T follicular helper cell (primary cell): ENCODE data around the gene MAML1.
"Not testable (repeated sequence)": the region's sequence is repeated elsewhere in the genome, so short reads cannot be mapped to it uniquely, and the experiment has no call there.

Experiments
- DNase-seq: peaks from one replicate; pipeline ENCODE4 v3.0.0-alpha.2; 2020; ENCODE audit warnings: low read depth

MAML1 gene

GRCh38 chr5:179769271-179769670 lies 36.6 kb downstream of the MAML1 start:
- DNase-seq = no peak

GRCh38 chr5:179769796-179770195 lies 37.2 kb downstream of the MAML1 start:
- no peak for DNase-seq

DNA sequence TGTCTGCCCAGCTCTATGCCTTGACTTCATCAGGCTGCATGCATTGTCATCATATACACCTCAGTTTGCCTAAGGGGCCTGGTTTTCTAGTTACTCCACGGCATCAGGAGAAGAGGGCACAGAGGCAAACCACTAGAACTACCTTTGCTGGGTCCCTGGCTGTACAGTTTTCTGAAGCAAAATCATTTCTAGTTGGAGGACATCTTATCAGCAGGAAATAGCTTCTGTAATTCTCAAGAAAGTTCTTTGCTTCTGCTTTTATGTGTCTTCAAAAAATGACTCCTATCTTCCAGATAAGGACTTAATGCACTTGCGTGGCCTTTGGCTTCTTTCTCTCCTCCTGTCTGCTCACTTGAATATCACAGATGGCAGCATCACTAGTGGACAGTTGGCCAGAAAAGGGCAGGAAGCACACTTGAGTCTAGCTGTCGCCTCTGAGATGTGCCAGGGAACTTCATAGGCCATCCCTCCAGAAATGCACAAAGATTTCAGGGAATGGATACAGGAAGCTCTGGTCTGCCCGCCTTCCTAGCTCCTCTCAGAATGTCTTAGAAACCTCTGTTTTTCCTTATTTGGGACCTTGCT lies 38.8 kb downstream of the MAML1 start:
- DNase-seq = no peak

- no peak for DNase-seq
Measured at GRCh38 chr5:179772351-179772750, 39.7 kb downstream of the MAML1 start.

DNA sequence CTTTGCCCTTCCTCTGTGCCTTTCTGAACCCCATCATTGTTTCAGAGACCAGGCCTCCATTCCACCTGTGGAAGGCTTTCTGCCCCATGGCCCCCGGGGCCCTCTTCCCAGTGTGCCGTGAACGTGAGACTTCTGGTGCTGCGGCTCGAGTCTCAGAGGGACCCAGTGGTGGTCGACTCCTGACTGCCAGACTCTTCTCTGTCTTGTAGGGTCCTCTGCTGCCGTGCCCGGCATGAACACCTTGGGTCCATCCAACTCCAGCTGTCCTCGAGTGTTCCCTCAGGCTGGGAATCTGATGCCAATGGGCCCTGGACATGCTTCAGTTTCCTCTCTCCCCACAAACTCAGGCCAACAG lies 41.0 kb downstream of the MAML1 start:
- no peak for DNase-seq

GRCh38 chr5:179774442-179774841 lies 41.8 kb downstream of the MAML1 start:
- DNase-seq = no peak

DNA sequence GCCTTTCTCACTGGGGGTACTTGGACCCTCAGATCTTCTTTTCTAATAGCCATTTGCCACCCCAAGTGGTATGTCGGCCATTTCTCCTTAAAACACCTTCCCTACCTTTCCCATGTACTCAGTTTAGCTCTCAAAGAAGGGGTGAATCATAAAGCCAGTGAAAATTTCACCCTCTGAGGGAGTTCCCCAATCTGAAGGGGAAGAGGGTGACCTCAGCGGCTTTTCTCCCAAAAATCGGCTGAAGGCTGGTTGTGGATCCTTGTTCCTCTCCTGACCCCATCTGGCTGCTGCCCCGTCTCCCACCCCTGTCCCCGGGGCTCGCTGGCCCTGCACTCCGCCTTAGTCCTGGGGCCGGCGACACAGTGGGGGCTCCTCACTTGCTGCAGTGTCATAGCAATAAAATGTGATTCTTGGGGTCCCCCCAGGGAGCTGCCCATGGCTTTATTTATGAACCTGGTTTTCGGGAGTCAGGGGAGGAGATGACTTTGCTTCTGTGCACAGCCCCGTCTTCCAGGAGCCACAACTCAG lies 43.9 kb downstream of the MAML1 start:
- no peak for DNase-seq

GRCh38 chr5:179777456-179777855 lies 44.8 kb downstream of the MAML1 start:
- DNase-seq = no peak

GRCh38 chr5:179777909-179778308 lies 45.3 kb downstream of the MAML1 start:
- no peak for DNase-seq

GRCh38 chr5:179778591-179778990 lies 46.0 kb downstream of the MAML1 start:
- DNase-seq = no peak

DNA sequence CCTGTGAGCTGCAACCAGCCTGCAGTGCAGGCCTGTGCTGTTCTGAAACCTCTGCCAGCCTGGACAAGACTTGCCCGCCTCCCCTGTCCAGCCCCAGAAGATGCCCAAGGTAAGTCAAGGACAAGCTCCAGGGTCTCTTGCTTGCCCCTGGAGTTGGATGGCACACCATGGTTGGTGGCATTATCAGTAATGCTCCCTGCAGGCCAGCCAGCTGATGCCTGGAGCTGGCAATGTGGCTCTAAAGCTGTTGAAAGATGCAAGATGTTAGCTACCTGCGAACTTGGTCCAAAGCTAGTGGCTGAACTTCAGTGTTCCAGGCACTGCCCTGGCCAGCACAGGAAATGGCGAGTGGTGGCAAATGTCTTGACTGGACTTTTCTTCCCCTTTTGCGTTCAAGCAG lies 47.2 kb downstream of the MAML1 start:
- no peak for DNase-seq

GRCh38 chr5:179780362-179780761 lies 47.7 kb downstream of the MAML1 start:
- DNase-seq = no peak

GRCh38 chr5:179781846-179782245 lies 49.2 kb downstream of the MAML1 start:
- DNase-seq = no peak

- no peak for DNase-seq
Measured at GRCh38 chr5:179783128-179783527, 50.5 kb downstream of the MAML1 start.

- no peak for DNase-seq
Measured at GRCh38 chr5:179786861-179787260, 54.2 kb downstream of the MAML1 start.

DNA sequence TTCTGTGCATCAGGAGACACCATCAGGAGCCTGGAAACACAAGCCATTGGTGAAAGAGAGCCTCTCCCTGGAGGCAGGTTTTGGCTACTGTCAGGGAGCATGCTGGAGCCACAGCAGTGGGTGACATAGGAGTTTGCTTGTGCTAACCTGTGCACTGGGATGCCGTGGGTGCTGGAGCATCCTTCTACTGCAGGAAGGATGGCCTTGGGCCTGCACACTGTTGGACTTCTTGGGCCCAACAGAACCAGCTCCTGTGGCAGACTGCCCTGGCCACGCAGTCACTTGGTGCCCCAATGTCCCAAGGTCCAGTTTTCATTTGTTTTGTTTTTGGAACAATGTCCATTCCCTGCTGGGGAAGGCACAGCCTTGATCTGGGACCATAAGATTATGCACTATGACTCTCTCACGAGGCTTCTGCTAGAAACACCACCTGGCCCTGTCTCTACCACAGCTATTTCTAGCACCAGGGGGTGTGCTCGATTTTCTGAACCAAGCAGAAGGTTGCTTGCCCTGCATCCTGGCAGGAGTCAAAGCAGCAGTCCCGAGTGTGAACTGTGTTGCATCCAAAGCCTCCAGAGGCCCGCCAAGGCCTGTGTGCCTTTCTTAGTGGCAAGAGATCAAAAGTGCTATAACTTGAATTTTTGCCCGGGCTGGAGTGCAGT lies 55.7 kb downstream of the MAML1 start:
- DNase-seq = no peak

DNA sequence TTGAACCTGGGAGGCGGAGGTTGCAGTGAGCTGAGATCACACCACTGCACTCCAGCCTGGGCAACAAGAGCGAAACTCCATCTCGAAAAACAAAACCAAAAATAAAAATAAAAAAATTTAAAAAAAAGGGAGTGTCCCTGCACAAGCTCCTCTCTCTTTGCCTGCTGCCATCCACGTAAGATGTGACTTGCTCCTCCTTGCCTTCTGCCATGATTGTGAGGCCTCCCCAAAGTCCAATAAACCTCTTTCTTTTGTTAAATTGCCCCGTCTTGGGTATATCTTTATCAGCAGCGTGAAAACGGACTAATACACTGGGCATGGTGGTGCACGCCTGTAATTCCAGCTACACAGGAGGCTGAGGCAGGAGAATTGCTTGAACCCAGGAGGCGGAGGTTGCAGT lies 56.7 kb downstream of the MAML1 start:
- not testable (repeated sequence) for DNase-seq

GRCh38 chr5:179791881-179792611 lies 59.4 kb downstream of the MAML1 start:
- DNase-seq = no peak

- DNase-seq = no peak
Measured at GRCh38 chr5:179792612-179793467, 60.2 kb downstream of the MAML1 start.

DNA sequence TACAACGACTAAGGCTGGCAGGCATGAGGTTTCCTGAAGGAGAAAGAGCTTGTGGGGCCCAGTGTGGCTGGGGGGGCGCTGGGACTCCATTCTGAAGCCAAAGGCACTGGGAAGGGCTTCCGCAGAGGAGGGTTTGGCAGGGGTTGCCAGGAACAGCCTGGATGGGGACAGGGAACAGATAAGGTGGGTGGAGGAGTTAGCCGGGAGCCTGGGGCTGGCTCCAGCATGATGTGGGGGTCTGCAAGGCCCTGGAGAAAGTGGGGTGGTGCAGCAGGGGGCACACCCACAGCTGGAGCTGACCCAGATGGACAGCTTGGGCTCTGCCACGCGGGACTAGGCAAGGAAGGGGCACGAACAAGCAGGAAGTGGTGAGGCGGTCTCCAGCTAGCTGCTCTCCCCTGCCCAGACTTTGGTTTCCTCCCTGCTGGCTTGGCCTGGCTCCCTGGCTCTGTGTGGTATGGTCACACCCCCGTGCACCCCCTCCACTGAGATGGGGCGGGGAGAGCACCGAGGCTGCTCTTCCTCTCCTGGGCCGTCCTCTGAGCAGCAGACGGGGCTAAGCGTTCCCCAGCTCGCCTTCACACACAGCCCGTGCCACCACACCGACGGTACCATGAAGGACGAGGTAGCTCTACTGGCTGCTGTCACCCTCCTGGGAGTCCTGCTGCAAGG lies 61.0 kb downstream of the MAML1 start, which contains the start of gene LTC4S:
TSS of gene LTC4S (plus strand) at position 519 of the 672 bp plus-strand sequence. CDS start at position 614, 95 bp downstream.
- peak; percentile 25 for DNase-seq

GRCh38 chr5:179794171-179794570 lies 61.5 kb downstream of the MAML1 start:
- DNase-seq = no peak
